Lung (tissue), 12 donors: ENCODE measurements around the gene FBLIM1. TPM values are rescaled to one million over a fixed set of nuclear protein-coding genes. Genes with fewer than 3 reads are reported as not detected.

Experiments
- ATAC-seq: fragments of 200-7000 bp; cut with Tn5 transposase; one replicate; pipeline ENCODE4 v1.9.1; 2020; ENCODE audit warnings: moderate number of reproducible peaks; ENCODE audit not compliant: insufficient read depth, low FRiP score
- DNase-seq, 3 donors: peaks; one replicate each; pipeline ENCODE4 v3.0.0-alpha.2; 2013 to 2017
- H3K27ac ChIP-seq, 2 donors: one replicate each; pipeline ENCODE4 v1.5.1; 2013; ENCODE audit warnings: mild to moderate bottlenecking in 2 of 2, moderate library complexity in 2 of 2, control low read depth in 1 of 2, inconsistent platforms in 1 of 2, low read depth in 1 of 2, low read length in 1 of 2
- H3K27me3 ChIP-seq, 3 donors: one replicate each; pipeline ENCODE4 v1.5.1; 2013; ENCODE audit warnings: low read length in 2 of 3; ENCODE audit not compliant: control insufficient read depth in 3 of 3, insufficient read depth in 3 of 3
- H3K36me3 ChIP-seq, 4 donors: one replicate each; pipeline ENCODE4 v1.5.1; 2013; ENCODE audit warnings: low read length in 4 of 4, mild to moderate bottlenecking in 1 of 4, moderate library complexity in 1 of 4; ENCODE audit not compliant: control insufficient read depth in 4 of 4, insufficient read depth in 4 of 4
- H3K4me1 ChIP-seq, 5 donors: one replicate each; pipeline ENCODE4 v1.5.1; 2013; ENCODE audit warnings: low read length in 5 of 5, mild to moderate bottlenecking in 2 of 5, moderate library complexity in 1 of 5; ENCODE audit not compliant: control insufficient read depth in 5 of 5, insufficient read depth in 5 of 5
- H3K4me3 ChIP-seq: one replicate; pipeline ENCODE4 v1.5.1; 2013; ENCODE audit warnings: mild to moderate bottlenecking, control low read depth, moderate library complexity
- H3K9ac ChIP-seq, 2 donors: one replicate each; pipeline ENCODE4 v1.5.1; 2013; ENCODE audit warnings: low read length in 2 of 2, control low read depth in 1 of 2; ENCODE audit not compliant: insufficient read depth in 1 of 2
- H3K9me3 ChIP-seq, 4 donors: one replicate each; pipeline ENCODE4 v1.5.1; 2013; ENCODE audit warnings: low read length in 3 of 4, mild to moderate bottlenecking in 1 of 4, moderate library complexity in 1 of 4; ENCODE audit not compliant: control insufficient read depth in 4 of 4, insufficient read depth in 3 of 4
- WGBS, 2 donors: extraction: QIAGEN DNeasy Blood & Tissue Kit; methylation state at CpG; one replicate each; pipeline ENCODE4 v1.1.7; 2013; 5-methylcytosine and 5-hydroxymethylcytosine counted together
- polyA plus RNA-seq, 2 donors: library from polyadenylated mRNA; stranded (reverse); fragments of 200-250 nt; gene quantifications; one replicate each; pipeline ENCODE4 v1.2.1, GENCODE V29; 2013
- total RNA-seq, 2 donors: library from RNA; depleted of rRNA in 1 of 2; stranded (reverse); fragments of >200 nt in 1 of 2; gene quantifications; one replicate each; pipeline ENCODE4 v1.2.1, GENCODE V29; 2014 to 2021
- TF ChIP-seq, protein P1 (sequence below): IDR thresholded peaks from 2 replicates; pipeline ENCODE4 v1.5.1; 2012; ENCODE audit warnings: mild to moderate bottlenecking; ENCODE audit errors: control extremely low read depth, extremely low read depth
- donor health status: control.
- donor health status: control.
- donor health status: Bipolar disorder and iron deficiency.
- donor health status: healthy.
- donor health status: DM: yes; HTN: yes; CAD: no.

FBLIM1 gene
- total and polyA plus RNA-seq, 4 donors = 15.8 to 55.0 (median 31.8) TPM

DNA sequence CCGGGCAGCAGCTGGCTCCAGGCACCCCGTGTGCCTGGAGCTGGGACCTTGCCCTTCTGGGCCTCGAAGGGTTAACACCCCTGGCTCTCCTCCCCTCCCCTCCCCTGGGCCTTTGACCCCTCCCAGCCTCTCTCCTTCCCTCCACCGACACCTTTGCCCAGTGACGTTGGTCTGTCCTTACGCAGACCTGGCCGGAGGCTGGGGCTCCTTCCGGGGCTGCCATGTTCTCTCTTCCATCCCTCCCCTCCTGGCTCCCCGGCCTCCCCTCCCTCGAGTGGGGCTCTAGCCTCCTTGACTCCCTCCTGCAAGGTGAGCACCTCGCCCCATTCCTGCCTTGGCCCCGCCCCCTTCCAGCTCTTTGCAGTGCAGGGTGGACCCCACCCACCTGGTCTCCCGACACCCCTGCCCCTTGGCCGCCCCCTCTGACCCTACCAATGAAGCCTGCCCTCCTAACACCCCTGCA lies 16.2 kb upstream of the FBLIM1 start, which contains the start of gene TMEM82:
Gene TMEM82, plus strand, starts transcription at position 161 of the 463 bp plus-strand sequence. Its CDS starts 61 bp downstream, at position 222.
- H3K4me3 ChIP-seq = no peak within 1 kb of the TSS
- H3K27me3 ChIP-seq = no peaks in the 10 kb centered on the region
- no peak within 1 kb of the TSS for H3K9ac ChIP-seq

DNA sequence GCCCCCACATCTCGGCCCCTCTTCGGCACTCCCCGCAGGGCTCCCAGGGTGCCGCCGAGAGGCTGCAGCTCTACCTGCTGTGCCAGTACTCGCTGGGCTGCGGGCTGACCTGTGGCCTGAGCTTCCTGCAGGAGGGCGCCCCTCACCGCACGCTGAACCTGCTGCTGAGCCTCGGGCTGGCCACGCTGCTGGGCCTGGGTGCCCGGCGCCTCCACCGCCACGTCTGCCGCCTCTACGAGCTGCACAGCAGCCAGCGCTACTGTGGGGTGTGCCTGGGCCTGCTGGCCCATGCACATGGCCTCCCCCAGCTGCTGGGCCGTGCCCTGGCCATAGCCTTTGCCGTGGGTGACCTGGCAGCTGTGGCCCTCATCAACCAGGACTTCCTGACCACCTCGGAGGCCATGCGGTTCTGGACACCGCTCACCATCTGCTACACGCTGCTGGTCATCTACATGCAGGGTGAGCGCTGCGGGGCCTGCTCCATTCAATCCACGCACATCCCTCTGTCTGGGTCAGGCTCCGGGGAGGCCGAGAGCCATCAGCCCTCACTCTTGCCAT lies 14.4 kb upstream of the FBLIM1 start:
- WGBS, 2 donors = 86 to 91% methylated on average over 28 to 30 of the region's 30 CpGs
- DNase-seq = no peak
- no peak overlapping the region for H3K27ac ChIP-seq

More for the DNA sequence above, 16.2 kb upstream of the FBLIM1 start, which contains the start of gene TMEM82:
- H3K27ac ChIP-seq = no peak within 1 kb of the TSS
- TF ChIP-seq, protein P1, sequence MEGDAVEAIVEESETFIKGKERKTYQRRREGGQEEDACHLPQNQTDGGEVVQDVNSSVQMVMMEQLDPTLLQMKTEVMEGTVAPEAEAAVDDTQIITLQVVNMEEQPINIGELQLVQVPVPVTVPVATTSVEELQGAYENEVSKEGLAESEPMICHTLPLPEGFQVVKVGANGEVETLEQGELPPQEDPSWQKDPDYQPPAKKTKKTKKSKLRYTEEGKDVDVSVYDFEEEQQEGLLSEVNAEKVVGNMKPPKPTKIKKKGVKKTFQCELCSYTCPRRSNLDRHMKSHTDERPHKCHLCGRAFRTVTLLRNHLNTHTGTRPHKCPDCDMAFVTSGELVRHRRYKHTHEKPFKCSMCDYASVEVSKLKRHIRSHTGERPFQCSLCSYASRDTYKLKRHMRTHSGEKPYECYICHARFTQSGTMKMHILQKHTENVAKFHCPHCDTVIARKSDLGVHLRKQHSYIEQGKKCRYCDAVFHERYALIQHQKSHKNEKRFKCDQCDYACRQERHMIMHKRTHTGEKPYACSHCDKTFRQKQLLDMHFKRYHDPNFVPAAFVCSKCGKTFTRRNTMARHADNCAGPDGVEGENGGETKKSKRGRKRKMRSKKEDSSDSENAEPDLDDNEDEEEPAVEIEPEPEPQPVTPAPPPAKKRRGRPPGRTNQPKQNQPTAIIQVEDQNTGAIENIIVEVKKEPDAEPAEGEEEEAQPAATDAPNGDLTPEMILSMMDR = no peak
- DNase-seq = no peak
- peaks cover 0 to 5% (median 3%) of the 10 kb centered on the region in 5 donors for H3K4me1 ChIP-seq
- no peaks in the 10 kb centered on the region for H3K9me3 ChIP-seq
- H3K36me3 ChIP-seq = peaks cover 0 to 3% (median 0%) of the 10 kb centered on the region in 4 donors
- ATAC-seq = no peak
- 42 to 61% methylated on average over 14 of the region's 14 CpGs for WGBS, 2 donors

DNA sequence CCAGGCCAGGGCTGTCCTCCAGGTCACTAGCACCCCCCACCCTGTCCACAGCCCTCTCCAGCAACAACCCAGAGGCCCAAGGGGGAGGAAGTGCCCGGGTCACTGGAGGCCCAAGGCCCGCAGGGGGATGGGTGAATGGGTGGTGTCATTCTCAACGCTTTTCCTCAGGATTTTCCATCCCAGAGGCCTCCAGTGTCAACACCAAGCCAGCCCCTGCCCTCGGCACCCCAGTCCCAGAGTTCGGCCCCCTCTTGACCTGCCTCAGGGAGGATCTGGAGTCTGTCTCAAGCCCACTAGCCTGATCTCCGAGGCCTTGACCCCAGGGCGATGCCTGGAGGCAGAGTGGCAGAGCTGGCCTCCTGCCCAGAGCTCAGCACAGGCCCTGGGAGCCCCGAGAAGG lies 11.2 kb upstream of the FBLIM1 start:
- no peaks in the 10 kb centered on the region for H3K36me3 ChIP-seq
- 54 to 71% methylated on average over 8 of the region's 8 CpGs for WGBS, 2 donors
- no peak overlapping the region for H3K9ac ChIP-seq
- H3K27me3 ChIP-seq = no peaks in the 10 kb centered on the region
- peaks cover 0 to 25% (median 17%) of the 10 kb centered on the region in 5 donors for H3K4me1 ChIP-seq
- H3K27ac ChIP-seq = no peak overlapping the region
- TF ChIP-seq, protein P1 = no peak
- H3K4me3 ChIP-seq = no peak overlapping the region
- peak in 1 of 3 donors; percentile 23 for DNase-seq
- ATAC-seq = no peak
- H3K9me3 ChIP-seq = no peaks in the 10 kb centered on the region

More for the DNA sequence above, 14.4 kb upstream of the FBLIM1 start:
- TF ChIP-seq, protein P1 = no peak
- ATAC-seq = no peak
- Histone ChIP-seq H3K4me1 (peaks cover 0 to 16% (median 9%) of the 10 kb centered on the region in 5 donors), H3K9ac (no peak overlapping the region), H3K9me3 (no peaks in the 10 kb centered on the region), H3K36me3 (peaks cover 0 to 2% (median 0%) of the 10 kb centered on the region in 4 donors), H3K27me3 (no peaks in the 10 kb centered on the region), H3K4me3 (no peak overlapping the region)
